Stimulated activated CD4-positive, alpha-beta T cell treated with anti-CD3 and anti-CD28 coated beads, TNF-alpha, amount 100 ng/mL, for 24 hours (primary cell): ENCODE data around the gene SYNE1.
"Not testable (repeated sequence)": the region's sequence is repeated elsewhere in the genome, so short reads cannot be mapped to it uniquely, and the experiment has no call there.

Experiments
- DNase-seq, 3 experiments: peaks; one replicate each; pipeline ENCODE4 v3.0.0-alpha.2; 2020; ENCODE audit warnings: low read depth in 3 of 3

The SYNE1 gene

GRCh38 chr6:152491501-152491900 lies 145.7 kb downstream of the SYNE1 start:
- not testable (repeated sequence) for DNase-seq

DNA sequence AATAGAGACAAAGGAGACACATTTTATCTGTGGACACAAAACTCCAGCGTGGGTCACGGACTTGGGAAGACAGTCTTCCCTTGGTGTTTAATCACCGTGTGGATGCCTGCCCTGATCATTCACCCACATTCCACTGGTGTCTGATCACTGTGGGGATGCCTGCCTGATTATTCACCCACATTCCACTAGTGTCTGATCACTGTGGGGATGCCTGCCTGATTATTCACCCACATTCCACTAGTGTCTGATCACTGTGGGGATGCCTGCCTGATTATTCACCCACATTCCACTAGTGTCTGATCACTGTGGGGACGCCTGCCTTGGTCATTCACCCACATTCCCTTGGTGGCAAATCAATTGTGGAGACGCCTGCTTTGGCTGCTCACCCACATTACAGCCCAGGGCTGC lies 146.2 kb downstream of the SYNE1 start:
- not testable (repeated sequence) for DNase-seq

- no peak for DNase-seq
Measured at GRCh38 chr6:152484806-152485205, 152.4 kb downstream of the SYNE1 start.

GRCh38 chr6:152482289-152482688 lies 154.9 kb downstream of the SYNE1 start:
- DNase-seq: no peak

- DNase-seq: no peak
Measured at GRCh38 chr6:152478377-152479010, 158.7 kb downstream of the SYNE1 start.

DNA sequence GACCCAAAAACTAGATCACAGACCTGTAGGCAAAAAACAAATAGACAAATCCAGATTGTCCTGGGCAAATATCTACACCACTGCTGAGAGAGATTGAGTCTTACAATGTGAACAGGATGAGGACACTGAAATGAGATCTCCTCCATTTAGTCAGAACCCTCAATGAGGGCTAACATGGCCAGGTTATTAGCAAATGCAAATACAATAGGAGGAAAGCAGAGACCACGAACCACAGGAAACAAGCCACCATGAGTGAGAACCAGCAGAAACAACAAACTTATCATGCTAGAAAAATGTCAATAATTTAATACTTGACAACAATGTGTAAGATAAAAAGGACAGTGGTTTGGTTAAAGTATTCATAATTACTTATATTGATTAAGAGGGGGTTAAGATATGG lies 162.8 kb downstream of the SYNE1 start:
- DNase-seq: no peak

DNA sequence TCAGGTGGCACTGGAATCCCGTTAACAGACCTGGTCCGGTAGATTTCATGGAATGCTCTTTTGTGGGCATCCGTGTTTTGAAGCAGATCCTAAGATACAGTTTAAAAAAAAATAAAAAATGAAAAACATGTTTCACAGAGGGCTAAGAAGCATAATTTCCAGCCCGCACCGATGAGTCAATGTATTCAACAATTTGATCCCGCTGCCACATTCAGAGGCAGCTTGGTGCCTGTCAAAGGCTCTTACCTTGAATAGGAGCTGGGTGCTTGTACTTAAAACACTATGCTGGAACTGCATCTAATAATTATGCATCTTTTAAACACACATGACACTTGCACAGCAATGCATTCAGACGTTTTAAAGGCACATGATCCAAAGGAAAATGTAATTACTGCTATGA lies 164.8 kb downstream of the SYNE1 start:
- no peak for DNase-seq

DNA sequence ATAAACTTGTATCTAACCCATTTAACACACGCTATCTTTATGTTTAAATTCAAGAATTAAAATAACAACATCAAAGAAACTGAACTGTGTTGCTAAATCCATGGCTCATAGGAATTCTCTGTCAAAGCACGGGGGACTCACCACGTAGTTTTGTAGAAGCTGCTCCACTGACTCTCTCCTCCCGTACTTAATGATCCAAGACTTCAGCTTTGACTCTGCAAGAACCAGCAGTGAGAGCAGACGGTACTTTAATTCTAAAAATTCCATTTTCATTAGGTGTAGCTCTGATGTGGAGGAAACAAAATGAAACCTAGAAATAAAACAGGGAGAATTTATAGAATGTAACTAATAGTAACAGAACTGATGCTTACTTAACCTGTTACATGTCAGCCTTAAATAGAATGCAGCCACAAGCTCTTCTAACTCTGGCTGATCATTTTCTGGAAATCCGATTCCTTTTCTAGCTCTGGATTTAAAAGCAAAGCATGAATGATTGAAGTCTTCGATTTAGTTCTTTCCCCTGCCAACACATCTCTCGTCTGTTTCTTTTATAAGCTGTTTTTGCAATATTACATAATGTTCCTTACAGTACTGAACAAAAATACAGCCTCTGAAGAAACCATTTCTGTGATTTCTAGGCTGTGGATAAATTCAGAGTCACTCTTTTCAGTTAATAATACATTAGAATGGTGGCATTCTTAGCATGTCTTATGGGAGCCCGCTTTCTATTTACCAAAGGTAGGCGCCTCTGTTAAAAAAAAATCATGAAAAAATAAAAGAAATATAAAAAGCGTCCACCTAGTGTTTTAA lies 165.5 kb downstream of the SYNE1 start:
- DNase-seq: no peak

DNA sequence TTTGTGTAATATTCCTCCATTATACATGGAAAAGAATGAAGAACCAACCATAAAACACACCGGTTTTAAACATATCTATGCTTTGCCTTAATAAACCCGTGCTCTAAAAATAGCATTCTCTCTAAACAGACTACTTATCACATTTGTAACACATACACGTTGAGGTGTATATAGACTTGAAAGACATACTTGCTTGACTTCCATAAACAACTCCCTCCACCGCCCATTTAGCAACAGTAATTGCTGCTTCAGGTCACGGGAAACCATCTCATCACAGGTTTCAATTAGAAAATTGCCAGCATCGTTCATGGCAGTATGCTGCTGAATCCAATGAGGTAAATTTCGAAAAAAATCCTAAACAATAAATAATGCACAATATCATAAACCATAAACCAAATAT lies 174.0 kb downstream of the SYNE1 start:
- no peak for DNase-seq

DNA sequence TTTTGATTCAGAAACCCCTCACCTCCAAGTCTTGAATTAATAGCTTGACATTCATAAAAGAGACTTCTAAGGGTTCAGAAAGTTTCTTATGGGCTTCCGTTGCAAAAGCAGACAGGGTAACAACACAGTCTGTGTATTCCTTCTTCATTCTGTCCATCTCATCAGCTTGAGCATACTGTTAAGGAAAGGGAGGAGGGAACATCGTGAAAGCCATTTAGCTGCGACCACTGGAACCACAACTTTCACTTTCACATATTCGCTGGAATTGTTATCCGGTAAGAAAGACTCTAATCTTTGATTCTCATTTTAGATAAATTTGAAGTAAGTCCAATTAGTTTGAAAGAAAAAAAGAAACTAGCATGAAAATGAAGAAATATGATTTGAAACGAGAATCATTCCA lies 174.4 kb downstream of the SYNE1 start:
- DNase-seq: no peak

- DNase-seq: no peak
Measured at GRCh38 chr6:152461556-152461955, 175.6 kb downstream of the SYNE1 start.

GRCh38 chr6:152458648-152459644 lies 178.2 kb downstream of the SYNE1 start:
- no peak for DNase-seq

DNA sequence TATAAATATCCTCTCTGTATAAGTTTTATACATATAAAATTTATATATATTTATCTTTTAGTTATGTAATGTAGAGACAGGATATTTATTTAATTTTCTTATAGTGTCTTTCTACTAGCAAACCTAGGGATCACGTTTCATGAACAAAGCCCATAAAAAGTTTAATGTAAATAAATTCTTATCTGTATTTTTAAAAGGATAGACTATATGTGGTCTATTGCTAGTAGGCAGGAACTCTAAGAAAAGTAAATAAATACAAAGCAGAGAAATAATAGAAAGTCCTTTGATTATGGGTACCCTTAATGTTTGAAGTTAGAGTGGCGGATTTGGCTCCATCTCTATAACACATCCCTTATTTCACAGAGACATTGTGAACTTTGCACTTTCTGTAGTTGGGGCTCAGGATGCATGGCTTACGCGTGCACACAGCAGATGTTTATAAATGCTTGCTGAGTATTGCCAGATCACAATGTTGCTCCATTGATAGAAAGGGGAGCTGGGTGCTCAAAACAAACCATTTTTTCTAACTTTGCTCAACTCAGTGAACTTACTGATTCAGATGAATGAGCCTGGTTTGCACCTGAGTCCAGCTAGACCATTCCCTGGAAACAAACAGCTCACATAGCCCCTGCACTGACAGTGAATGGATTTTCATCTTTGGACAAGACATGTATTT lies 179.1 kb downstream of the SYNE1 start:
- DNase-seq: no peak

- DNase-seq: no peak
Measured at GRCh38 chr6:152454003-152454402, 183.2 kb downstream of the SYNE1 start.

DNA sequence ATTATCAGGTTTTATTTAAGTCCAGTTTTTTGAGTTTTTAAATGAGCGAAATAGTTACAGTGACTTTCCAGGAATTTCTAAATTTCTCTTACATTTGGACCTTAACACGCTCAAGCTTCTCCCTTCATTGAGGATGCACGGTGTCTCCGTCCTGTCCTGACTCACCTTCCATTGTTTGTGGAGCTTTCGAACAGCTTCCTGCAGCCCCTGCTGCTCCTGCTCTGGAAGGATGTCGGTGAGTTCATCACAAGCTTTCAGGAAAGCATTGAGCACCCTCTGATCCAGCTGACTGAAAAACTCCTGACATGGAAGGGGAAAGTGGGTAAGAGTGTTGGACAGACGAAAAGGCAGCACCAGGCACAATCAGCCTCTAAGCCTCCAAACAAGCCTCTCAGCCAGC lies 183.7 kb downstream of the SYNE1 start:
- no peak for DNase-seq

DNA sequence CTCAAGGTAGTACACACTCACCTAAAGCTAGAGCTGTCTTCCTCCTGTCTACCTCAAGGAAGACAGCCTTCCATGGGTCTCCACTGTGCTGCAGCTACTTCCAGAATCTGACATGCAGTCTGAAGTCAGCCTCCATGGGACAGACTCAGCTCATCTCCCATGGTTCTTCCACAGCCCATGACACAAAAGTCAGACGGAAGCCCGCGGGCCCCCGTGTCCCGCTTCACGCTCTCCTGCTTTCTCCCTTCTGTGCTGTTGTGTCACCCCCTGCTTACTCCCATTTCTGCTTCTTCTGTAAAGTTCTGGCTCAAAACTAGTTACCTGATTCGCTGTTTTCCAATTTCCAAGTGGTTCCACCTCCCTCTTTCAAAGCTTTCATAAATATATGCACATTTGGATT lies 184.5 kb downstream of the SYNE1 start:
- DNase-seq: no peak

GRCh38 chr6:152450519-152450918 lies 186.6 kb downstream of the SYNE1 start:
- DNase-seq: no peak

DNA sequence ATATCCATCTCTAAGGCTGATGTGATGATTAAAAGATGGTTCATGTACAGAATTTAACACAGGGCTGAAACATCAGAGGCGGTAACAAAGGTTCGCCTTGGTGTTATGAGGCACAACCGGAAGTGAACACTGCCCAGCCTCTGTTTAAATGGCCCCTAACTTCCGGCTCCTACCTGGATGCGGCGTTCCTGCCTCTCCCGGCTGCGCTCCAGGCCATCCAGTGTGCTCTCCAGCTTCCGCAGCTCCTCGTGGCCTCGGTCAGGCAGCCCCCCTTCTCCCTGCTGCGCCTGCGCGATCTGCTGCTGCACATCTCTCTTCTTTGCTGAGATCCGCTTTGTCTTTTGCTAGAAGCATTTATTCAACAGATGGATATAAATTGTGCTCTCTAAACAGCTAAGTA lies 195.3 kb downstream of the SYNE1 start:
- DNase-seq: no peak

GRCh38 chr6:152435816-152436215 lies 201.3 kb downstream of the SYNE1 start:
- DNase-seq: no peak

DNA sequence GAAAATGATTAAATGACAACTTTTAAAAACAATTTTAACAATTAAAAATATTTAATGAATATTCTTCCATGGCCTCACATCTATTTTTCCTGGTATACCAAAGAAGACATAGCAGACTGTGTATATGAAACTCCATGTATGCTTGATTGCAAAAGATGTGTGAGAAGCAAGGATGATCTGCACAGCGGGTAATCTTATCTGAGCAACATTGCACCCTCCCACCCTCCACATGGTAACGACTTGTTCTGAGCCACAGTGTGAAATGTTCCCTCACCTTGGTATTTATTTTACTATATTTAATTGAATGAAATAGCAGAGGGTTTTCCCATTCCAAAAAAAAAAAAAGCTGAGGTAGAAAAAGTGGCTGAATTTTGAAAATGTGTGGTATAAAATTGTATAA lies 204.4 kb downstream of the SYNE1 start:
- DNase-seq: no peak

- no peak for DNase-seq
Measured at GRCh38 chr6:152428126-152428525, 209.0 kb downstream of the SYNE1 start.

DNA sequence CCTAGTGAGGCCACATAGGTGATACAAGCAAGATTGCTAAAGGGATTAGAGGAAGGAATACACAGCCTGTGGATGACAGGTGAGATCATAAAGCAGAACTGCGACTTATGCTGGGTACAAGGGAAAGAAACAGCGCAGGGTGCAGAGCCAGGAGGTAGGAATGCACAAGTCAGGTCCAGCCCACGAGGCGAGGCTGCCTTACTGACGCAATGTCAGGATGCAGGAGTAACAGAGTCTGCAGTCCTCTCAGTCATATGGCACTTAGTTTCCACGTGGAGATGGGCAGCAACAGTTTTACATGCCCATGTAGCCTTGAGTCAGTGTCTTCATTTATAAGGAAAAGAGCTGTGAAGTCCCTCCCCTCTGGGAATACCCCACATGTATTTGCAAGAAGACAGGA lies 210.9 kb downstream of the SYNE1 start:
- DNase-seq: no peak
